ENCODE measurements around the gene KCNK5.

Gene KCNK5

DNA sequence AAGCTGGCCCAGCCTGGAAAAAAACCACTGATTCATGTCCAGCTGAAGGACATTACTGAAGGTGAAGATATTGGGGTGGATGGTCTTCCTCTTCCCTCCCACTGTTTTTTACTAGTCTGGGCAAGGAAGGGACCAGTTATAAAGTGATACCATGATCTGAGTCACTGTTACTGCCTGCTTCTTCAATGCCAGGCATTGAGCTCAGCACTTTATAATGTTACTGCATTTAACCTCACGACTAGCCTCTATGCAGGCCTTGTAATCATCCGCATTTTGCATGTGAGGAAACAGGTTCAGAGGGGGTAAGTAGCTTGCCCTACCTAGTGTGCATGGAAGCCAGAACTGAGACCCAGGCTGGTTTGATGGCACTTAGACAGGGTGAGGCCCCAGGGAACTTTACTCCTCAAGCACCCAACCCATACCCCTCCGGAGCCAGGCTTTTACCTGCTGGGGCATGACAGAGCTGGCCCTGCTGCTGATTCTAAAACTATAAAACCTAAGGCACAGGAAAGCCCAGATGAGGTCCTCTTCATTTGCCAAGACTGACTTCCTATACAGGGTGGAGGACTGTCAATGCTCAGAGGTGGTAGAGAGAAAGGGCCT, 11.0 kb upstream of the KCNK5 start:
- no peak for DNase-seq

GRCh38 chr6:39239527-39240154, 10.4 kb upstream of the KCNK5 start:
- no peak for DNase-seq

DNA sequence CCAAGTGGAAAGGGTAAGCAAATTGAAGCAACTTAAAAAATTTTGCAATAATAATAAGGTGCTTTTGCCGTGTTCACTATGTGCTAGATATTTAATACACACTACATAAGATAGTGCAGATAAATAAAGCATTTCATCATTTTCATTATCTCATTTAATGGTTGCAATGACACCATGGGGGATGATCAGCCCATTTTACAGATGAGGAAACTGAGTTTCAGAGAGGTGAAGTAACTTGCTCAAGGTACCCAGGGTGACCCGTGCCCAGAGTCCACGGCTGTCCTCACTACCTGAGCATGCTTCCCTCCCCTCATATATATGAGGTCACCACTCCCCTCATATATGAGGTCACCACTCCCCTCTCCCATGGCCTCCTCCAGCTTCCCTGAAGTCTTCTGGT, 7.5 kb upstream of the KCNK5 start:
- DNase-seq = no peak

DNA sequence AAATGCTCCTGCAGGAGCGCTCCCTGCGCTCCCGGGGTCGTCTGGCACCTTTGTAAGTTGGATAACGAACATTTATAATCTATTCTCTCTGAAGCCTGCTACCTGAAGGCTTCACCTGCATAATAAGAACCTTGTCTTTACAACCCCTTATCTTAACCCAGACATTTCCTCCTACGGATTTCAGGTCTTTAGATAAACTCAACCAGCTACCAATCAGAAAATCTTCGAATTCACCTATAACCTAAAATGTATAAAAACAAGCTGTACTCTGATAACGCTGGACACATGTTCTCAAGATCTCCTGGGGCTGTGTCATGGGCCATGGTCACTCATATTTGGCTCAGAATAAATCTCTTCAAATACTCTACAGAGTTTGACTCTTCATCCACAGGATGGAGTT, 4.1 kb upstream of the KCNK5 start:
- no peak for DNase-seq

GRCh38 chr6:39231521-39232243, 2.4 kb upstream of the KCNK5 start:
- DNase-seq = no peak

DNA sequence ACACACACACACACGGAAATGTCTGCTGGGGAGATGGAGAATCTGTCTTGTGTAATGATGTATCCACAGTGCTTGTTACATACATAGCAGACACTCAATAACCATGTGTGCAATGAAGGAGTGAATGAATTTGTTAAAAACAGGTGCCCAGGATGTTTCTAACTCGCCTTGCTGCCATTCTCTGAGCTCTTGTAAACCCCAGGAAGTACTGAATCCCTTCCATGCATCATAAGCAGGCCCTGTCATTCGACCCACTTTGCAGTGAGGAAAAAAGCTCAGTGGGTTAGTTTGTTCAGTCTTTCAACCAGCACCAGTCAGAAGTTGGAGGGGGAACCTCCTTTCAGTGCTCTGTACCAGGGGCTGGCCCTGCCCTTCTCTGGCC, 1.4 kb upstream of the KCNK5 start:
- no peak for DNase-seq

GRCh38 chr6:39228111-39228971, 934 bp downstream of the KCNK5 start:
- peak; percentile 24 for DNase-seq

DNA sequence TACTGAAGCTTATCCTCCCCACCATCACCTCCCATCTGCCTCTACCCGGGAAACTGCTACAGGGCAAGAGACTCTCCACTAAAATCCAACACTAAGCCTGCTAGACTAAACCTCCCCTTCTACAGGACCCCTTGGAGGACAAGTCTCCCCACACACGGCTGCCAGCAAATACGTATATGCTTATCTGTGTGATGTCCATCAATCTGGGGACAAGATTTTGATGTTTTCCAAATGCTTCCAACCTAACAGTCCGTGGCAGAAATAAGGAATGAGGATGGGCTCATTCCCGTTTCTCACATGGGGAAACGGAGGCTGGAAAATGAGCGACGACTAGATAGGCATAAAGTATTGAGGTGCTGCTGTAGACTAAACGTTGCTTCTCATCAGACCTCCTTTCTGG, 1.8 kb downstream of the KCNK5 start:
- DNase-seq = no peak

DNA sequence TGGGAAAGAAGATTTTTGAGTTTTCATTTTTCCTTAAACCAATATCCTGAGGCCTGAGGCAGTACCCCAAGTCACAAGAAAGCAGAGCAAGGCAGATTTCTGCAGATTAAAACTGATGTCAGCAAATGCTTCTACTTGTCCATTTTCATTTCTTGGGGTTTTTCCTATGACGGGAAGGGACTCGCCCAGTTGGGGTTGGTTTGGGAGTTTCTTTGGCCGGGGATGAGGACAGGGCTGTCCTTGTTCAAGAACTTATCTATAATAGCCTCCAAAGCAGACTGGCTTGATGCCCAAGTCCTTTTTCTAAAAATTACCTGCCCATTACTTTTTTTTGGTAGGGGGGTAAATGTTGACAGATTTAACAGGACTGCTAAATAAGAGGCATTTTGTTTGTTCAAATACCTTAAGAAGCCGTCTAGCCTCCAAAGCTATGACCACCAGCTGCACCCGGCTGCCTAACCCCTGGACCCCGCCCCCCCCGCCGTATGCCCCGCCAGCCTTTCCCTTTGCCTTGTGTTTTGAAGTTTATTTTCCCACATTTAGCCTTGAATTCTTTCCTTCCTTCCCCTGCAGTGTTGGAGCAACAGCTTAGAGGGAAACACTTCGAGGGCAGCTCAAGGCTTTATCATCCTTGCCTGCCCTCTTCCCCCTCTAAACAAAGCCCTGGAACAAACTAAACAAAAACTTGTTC, 2.5 kb downstream of the KCNK5 start:
- DNase-seq = no peak

DNA sequence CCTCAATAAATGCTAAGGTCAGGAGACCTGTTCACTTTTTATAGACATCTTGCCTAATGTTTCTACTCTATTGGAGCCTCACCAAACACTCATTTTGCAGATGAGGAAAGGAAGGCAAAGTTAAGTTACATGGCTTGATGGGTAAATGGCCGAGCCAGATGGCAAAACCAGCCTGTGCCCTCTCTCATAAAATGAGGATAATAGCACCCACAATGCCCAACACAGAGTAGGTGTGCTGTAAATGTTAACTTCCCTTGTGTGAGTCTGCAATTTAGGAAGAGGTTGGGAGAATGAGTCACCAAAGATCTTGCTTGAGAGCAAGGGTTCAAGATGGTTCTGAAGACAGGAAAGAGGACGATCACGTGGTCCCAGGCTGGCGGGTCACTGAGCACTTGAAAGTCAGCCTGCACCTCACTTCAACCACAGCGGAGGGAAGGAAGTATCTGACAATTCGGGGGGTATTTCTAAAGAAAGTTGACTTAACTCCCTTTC, 3.3 kb downstream of the KCNK5 start:
- DNase-seq = no peak

DNA sequence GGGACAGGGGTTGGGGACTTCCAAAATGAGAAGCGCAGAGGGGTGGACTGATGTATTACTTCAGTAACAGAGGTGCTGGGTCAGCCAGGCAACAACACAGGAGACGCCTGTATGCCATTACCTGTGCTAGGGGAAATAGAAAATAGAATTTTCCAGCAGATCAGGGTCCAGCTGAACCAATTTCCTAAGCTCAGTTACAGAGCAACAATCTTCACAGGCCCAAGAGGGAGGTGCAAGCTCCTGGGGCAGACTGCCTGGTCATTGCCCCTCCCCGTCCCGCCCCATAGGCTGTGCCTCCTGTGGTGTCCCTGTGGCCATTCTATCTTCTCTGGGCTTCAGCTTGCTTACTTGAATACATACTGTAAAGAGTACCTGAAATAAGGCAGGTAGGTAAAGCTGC, 3.7 kb downstream of the KCNK5 start:
- no peak for DNase-seq

DNA sequence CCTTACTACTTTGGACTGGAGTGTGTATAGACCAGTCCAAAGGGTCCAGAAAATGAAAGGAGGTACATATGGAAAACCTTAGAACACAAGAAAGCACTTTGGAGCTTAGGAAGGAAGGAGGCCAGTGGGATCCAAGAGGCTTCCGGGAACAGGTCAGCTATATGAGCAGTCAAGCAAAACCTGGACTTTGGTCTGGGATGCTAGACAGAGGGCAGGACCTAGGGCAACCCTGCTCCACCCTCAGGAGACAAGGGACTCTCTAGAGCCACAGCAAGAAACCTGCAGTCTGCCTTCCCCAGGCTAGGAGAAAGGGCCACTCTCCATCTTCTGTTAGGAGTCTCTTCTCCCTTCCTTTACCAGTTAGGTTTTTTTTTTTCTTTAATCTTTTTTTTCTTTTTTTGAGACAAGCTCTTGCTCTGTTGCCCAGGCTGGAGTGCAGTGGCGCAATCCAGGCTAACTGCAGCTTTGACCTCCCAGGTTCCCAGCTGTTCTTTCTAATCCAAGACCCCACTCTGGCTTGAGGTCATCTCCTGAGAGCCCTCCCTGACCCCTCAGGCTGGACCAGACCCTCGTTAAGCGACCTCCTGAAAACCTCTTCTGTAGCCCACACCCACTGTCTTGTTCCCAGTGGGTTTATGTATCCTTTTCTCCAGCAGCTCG, 4.6 kb downstream of the KCNK5 start:
- DNase-seq = no peak

GRCh38 chr6:39224011-39224410, 5.3 kb downstream of the KCNK5 start:
- no peak for DNase-seq

DNA sequence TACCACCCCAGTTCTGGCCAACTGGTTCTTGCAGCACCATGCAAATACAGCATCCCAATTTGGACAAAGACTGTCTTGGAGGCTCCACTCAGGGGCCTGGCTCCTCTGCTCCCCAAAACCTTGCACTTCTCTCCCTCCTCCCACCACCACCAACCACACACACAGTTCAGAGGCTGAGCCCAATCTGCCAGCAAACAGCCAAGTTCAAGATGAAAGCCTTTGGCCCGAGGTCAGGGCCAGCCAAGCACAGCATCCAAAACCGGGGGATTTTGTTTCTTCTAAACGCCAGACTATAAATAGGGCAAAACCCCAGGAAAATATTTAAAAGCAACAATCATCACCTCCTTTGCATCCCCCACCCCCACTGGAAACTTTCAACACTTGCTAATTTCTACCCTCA, 5.7 kb downstream of the KCNK5 start:
- no peak for DNase-seq

DNA sequence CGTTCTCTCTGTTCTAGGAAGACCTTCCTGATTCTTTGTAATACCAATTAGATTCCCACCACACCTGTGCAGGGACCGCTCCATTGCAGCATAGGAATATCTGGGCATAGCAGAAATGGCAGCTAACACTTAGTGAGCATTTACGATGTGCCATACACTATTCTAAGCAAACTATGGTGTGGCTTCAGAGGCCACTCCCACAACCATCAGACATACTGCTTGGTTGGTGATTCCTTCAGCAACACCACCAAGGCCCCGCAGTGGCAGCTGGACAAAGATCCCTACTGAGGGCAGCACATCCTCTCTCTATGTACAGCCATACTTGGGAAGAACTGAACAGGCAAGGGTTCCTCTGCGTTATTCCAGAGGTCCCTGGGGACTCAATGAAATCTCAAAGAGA, 6.2 kb downstream of the KCNK5 start:
- no peak for DNase-seq

- DNase-seq = peak; percentile 16
These were observed 7.3 kb downstream of the KCNK5 start for GRCh38 chr6:39221779-39222641.

DNA sequence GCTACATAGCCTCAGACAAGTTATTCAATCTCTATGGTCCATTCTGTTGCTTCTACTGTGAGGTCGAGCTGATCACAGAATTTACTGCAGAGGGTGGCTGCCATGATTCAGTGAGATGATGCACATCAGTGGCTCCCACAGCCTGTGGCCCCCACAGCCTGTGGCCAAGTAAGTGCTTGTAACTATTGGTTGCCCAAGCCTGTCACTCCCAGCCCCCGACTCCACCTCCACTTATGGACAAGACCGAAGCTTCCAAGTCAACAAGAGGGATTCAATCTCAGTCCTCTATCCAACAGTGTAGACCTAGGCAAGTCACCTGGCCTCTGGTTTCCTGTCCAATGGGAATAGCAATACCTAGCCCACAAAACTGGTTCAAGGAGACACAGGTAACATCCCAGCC, 8.2 kb downstream of the KCNK5 start:
- DNase-seq = no peak

DNA sequence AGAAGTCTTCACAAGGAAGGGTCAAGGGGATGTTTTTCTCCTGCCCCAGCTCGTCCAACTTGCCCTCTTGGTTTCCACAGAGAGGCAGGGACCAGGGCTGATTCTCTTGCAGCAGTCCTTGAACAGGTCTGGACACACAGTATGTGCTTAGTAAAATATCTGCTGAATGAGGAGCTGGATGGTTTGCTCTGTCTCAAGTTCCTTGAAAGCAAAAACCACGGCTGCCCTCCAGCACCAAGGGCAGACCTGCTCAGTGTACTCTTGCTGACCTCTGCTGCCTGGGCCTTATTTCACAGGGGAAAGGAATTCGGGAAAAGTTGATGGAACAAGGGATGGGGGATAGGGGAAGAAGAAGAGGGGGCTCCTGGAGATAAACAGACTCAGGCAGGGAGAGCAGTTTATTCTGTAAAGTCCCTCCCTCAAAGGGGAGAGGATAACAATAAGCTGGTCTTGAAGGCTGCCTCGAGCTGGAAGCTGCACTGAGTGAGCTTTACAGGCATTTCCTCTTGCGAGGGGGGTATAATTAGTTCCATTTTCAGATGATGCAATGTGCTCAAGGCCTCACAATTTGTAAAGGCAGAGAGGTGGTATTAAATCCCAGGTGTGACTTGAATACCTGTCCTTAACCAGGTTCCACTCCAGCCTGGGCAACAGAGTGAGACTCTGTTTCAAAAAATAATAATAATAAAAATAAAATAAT, 10.3 kb downstream of the KCNK5 start:
- no peak for DNase-seq

DNA sequence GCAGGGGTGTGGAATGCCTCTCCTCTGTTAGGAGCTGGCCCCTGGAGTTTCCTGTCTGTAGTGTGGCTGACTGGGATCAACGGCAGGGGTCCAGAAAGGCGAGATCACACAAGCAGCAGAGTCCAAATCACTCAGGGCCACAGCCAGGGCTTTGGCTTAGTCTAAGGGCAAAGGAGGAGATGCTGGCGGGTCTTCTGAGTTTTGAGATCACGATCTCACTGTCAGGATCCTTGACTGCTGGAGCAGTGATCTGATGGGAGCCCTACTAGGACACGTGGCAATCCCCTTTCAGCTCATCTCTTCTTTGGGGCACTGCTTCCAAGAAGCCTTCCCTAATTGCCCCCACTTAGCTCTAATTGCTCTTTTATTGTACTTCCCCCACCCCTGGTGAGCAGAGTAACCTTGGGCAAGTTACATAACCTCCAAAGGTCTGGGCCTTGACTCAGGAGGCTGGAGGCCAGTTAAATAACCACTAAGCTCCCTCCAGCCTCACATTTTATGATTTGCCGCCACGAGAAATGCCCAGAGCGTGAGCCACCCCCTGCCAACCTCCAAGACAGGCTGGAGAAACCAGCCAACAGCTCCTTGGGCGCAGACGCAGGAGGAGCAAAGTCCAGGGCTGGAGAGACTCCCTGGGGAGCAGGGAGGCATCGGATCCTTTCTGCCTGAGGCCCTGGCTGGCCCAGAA, 12.0 kb downstream of the KCNK5 start:
- peak; percentile 93 for DNase-seq

GRCh38 chr6:39215640-39216158, 13.6 kb downstream of the KCNK5 start:
- DNase-seq = no peak
